Liver (tissue), 9 donors: Measurements from ENCODE around the gene GABBR2. TPM values are rescaled to one million over a fixed set of nuclear protein-coding genes. Genes with fewer than 3 reads are reported as not detected.

Experiments used
- DNase-seq: peaks from one replicate; pipeline ENCODE4 v3.0.0-alpha.2; 2017; ENCODE audit warnings: low spot score
- H3K27ac ChIP-seq, 2 donors: one replicate each; pipeline ENCODE4 v1.7.0; 2013; ENCODE audit warnings: inconsistent platforms in 2 of 2, low read length in 2 of 2, control low read depth in 1 of 2, low read depth in 1 of 2, mild to moderate bottlenecking in 1 of 2
- H3K27me3 ChIP-seq, 4 donors: one replicate each; pipeline versions ENCODE4 v1.6.1 to v1.7.0; 2013; ENCODE audit warnings: low read length in 3 of 4, inconsistent platforms in 1 of 4, mild to moderate bottlenecking in 1 of 4, moderate library complexity in 1 of 4; ENCODE audit not compliant: control insufficient read depth in 4 of 4, insufficient read depth in 4 of 4
- H3K36me3 ChIP-seq, 4 donors: one replicate each; pipeline versions ENCODE4 v1.6.1 to v1.7.0; 2013; ENCODE audit warnings: low read length in 3 of 4, mild to moderate bottlenecking in 3 of 4, low read depth in 1 of 4, moderate library complexity in 1 of 4; ENCODE audit not compliant: control insufficient read depth in 4 of 4, insufficient read depth in 3 of 4
- H3K4me1 ChIP-seq, 4 donors: one replicate each; pipeline versions ENCODE4 v1.6.1 to v1.7.0; 2013; ENCODE audit warnings: low read length in 3 of 4, mild to moderate bottlenecking in 3 of 4, moderate library complexity in 1 of 4; ENCODE audit not compliant: control insufficient read depth in 4 of 4, insufficient read depth in 4 of 4
- H3K4me3 ChIP-seq, 3 donors: one replicate each; pipeline versions ENCODE4 v1.6.1 to v1.7.0; 2013; ENCODE audit warnings: low read length in 3 of 3, control low read depth in 1 of 3, low read depth in 1 of 3, mild to moderate bottlenecking in 1 of 3
- H3K9ac ChIP-seq, 2 donors: one replicate each; pipeline ENCODE4 v1.7.0; 2013; ENCODE audit warnings: low read length in 2 of 2, mild to moderate bottlenecking in 2 of 2, moderate library complexity in 2 of 2, control low read depth in 1 of 2, low read depth in 1 of 2
- H3K9me3 ChIP-seq, 4 donors: one replicate each; pipeline versions ENCODE4 v1.6.1 to v1.7.0; 2013; ENCODE audit warnings: low read length in 3 of 4; ENCODE audit not compliant: control insufficient read depth in 4 of 4
- CTCF ChIP-seq: fragments of 150-350 bp; IDR thresholded peaks from 2 replicates; pipeline ENCODE4 v1.5.1; 2017; ENCODE audit warnings: improper control_type of control experiment, low read depth, low read length; ENCODE audit not compliant: missing input control
- EGR1 ChIP-seq, 2 donors: IDR thresholded peaks; 2 replicates each; pipeline ENCODE4 v1.6.1; 2016 to 2018; ENCODE audit warnings: antibody characterized with exemption in 2 of 2, low read depth in 2 of 2
- FOXA1 ChIP-seq: IDR thresholded peaks from 2 replicates; pipeline ENCODE4 v1.6.1; 2016; ENCODE audit warnings: antibody characterized with exemption
- FOXA2 ChIP-seq: IDR thresholded peaks from 2 replicates; pipeline ENCODE4 v1.6.1; 2016; ENCODE audit warnings: antibody characterized with exemption
- GABPA ChIP-seq, 2 donors: IDR thresholded peaks in 1 of 2; conservative IDR thresholded peaks in 1 of 2; 2 replicates each; pipeline ENCODE4 v1.6.1; 2016; ENCODE audit warnings: antibody characterized with exemption in 2 of 2, mild to moderate bottlenecking in 1 of 2, moderate library complexity in 1 of 2
- HNF4A ChIP-seq, 2 donors: conservative IDR thresholded peaks; 2 replicates each; pipeline ENCODE4 v1.6.1; 2016; ENCODE audit warnings: antibody characterized with exemption in 2 of 2, mild to moderate bottlenecking in 2 of 2
- HNF4G ChIP-seq: IDR thresholded peaks from 2 replicates; pipeline ENCODE4 v1.6.1; 2016; ENCODE audit warnings: antibody characterized with exemption
- JUND ChIP-seq, 2 donors: IDR thresholded peaks; 2 replicates each; pipeline ENCODE4 v1.6.1; 2016; ENCODE audit warnings: antibody characterized with exemption in 2 of 2
- NR2F2 ChIP-seq: IDR thresholded peaks from 2 replicates; pipeline ENCODE4 v1.6.1; 2016; ENCODE audit warnings: antibody characterized with exemption
- RAD21 ChIP-seq, 2 donors: IDR thresholded peaks; 2 replicates each; pipeline ENCODE4 v1.6.1; 2016; ENCODE audit warnings: antibody characterized with exemption in 2 of 2, mild to moderate bottlenecking in 2 of 2
- RXRA ChIP-seq, 2 donors: IDR thresholded peaks; 2 replicates each; pipeline ENCODE4 v1.6.1; 2017 to 2018; ENCODE audit warnings: antibody characterized with exemption in 2 of 2, mild to moderate bottlenecking in 1 of 2
- SP1 ChIP-seq: IDR thresholded peaks from 2 replicates; pipeline ENCODE4 v1.6.1; 2018; ENCODE audit warnings: antibody characterized with exemption, mild to moderate bottlenecking
- TAF1 ChIP-seq: conservative IDR thresholded peaks from 2 replicates; pipeline ENCODE4 v1.6.1; 2016; ENCODE audit warnings: antibody characterized with exemption, mild to moderate bottlenecking
- YY1 ChIP-seq: IDR thresholded peaks from 2 replicates; pipeline ENCODE4 v1.6.1; 2016; ENCODE audit warnings: antibody characterized with exemption, mild to moderate bottlenecking
- ZBTB33 ChIP-seq: IDR thresholded peaks from 2 replicates; pipeline ENCODE4 v1.6.1; 2016; ENCODE audit warnings: antibody characterized with exemption
- WGBS: extraction: QIAGEN DNeasy Blood & Tissue Kit; methylation state at CpG from one replicate; pipeline ENCODE4 v1.1.7; 2013; 5-methylcytosine and 5-hydroxymethylcytosine counted together
- polyA plus RNA-seq, 2 donors: library from polyadenylated mRNA; stranded (reverse) in 1 of 2; unstranded in 1 of 2; fragments of 200-250 nt in 1 of 2; fragments of >200 nt in 1 of 2; fragmentation: Nextera tagmentation in 1 of 2; extraction: Ambion mirVana in 1 of 2; gene quantifications; one replicate each; pipeline versions ENCODE4 v1.2.1 to v1.2.3, GENCODE V29; 2013 to 2015
- total RNA-seq, 2 donors: library from RNA; depleted of rRNA; stranded (reverse); fragments of >200 nt; gene quantifications; one replicate each; pipeline ENCODE4 v1.2.3, GENCODE V29; 2014
- TF ChIP-seq, protein P1 (sequence below): IDR thresholded peaks from 2 replicates; pipeline ENCODE4 v1.6.1; 2016; ENCODE audit warnings: antibody characterized with exemption
- TF ChIP-seq, protein P2 (sequence below): IDR thresholded peaks from 2 replicates; pipeline ENCODE4 v1.6.1; 2016; ENCODE audit warnings: antibody characterized with exemption, mild to moderate bottlenecking
- TF ChIP-seq, protein P3 (sequence below): IDR thresholded peaks from 2 replicates; pipeline ENCODE4 v1.6.1; 2016; ENCODE audit warnings: antibody characterized with exemption
- donor health status: healthy.
- donor health status: healthy.
- donor health status: healthy.
- donor health status: healthy.
- donor health status: healthy.

GABBR2 gene
- total and polyA plus RNA-seq, 4 donors: 0.03 to 0.23 (median 0.08) TPM; not detected in 1

DNA sequence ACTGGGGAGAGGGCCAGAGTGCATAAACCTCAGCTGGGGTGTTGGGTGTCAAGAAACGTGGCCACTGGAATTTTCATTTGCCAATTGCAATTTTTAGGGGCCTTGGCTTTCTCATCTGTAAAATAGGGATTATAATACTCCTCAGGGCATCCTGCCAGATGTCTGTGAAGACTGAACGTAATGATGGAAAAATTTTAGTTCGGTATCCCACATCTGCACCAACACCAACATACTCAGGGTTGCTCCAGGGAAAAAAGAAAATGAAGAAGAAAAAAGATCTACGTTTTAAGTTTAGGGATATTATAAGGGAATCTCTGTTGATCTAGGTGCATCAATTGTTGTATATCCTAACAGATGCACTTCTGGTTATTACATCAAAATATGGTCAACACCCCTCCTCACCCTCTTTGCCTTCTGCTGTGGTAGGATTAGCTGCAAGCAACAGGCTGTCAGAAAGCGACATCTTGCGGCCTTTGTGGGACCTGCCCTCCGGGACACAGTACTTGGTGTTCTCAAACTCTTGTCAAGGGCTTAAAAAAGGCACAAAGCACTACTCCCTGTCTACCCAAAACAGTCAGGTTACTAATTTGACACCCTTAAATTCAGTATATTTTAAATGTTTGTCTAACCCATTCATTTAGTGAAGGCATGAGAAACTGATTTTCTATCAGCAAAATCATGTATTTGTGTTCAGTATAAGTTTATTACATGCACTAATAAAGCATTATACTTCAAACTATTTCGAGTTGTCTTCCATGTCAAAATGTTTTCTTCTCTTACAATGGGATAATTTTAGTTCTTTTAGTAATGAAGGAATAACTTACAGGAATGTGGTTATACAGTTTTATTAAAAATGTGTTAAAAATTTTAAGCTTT is 445.0 kb downstream of the GABBR2 start:
- Histone ChIP-seq H3K9me3 (no peaks in the 10 kb centered on the region), H3K9ac (no peak overlapping the region), H3K36me3 (no peaks in the 10 kb centered on the region), H3K27me3 (no peaks in the 10 kb centered on the region), H3K4me1 (no peaks in the 10 kb centered on the region), H3K27ac (no peak overlapping the region), H3K4me3 (no peak overlapping the region)
- 34% methylated on average over 8 of the region's 8 CpGs for WGBS
- TF ChIP-seq, protein P1, sequence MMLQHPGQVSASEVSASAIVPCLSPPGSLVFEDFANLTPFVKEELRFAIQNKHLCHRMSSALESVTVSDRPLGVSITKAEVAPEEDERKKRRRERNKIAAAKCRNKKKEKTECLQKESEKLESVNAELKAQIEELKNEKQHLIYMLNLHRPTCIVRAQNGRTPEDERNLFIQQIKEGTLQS: no peak
- TF ChIP-seq, protein P2, sequence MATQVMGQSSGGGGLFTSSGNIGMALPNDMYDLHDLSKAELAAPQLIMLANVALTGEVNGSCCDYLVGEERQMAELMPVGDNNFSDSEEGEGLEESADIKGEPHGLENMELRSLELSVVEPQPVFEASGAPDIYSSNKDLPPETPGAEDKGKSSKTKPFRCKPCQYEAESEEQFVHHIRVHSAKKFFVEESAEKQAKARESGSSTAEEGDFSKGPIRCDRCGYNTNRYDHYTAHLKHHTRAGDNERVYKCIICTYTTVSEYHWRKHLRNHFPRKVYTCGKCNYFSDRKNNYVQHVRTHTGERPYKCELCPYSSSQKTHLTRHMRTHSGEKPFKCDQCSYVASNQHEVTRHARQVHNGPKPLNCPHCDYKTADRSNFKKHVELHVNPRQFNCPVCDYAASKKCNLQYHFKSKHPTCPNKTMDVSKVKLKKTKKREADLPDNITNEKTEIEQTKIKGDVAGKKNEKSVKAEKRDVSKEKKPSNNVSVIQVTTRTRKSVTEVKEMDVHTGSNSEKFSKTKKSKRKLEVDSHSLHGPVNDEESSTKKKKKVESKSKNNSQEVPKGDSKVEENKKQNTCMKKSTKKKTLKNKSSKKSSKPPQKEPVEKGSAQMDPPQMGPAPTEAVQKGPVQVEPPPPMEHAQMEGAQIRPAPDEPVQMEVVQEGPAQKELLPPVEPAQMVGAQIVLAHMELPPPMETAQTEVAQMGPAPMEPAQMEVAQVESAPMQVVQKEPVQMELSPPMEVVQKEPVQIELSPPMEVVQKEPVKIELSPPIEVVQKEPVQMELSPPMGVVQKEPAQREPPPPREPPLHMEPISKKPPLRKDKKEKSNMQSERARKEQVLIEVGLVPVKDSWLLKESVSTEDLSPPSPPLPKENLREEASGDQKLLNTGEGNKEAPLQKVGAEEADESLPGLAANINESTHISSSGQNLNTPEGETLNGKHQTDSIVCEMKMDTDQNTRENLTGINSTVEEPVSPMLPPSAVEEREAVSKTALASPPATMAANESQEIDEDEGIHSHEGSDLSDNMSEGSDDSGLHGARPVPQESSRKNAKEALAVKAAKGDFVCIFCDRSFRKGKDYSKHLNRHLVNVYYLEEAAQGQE: no peak
- no peak for TF ChIP-seq EGR1 (IDR thresholded peaks at IDR 0.05; ENCODE audit: low read depth in 2 of 2)
- TF ChIP-seq YY1: no peak
- TF ChIP-seq FOXA2: no peak
- TF ChIP-seq HNF4A (conservative IDR thresholded peaks at IDR 0.05): peak in 1 of 2 donors; percentile 12
- TF ChIP-seq HNF4G: no peak
- TF ChIP-seq TAF1: no peak
- no peak for TF ChIP-seq SP1
- TF ChIP-seq, protein P3, sequence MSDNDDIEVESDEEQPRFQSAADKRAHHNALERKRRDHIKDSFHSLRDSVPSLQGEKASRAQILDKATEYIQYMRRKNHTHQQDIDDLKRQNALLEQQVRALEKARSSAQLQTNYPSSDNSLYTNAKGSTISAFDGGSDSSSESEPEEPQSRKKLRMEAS: no peak
- TF ChIP-seq ZBTB33: no peak
- peak; percentile 93 for TF ChIP-seq CTCF
- no peak for TF ChIP-seq NR2F2
- no peak for TF ChIP-seq FOXA1
- no peak for TF ChIP-seq RXRA (IDR thresholded peaks at IDR 0.05)
- no peak for TF ChIP-seq JUND (IDR thresholded peaks at IDR 0.05)
- peak; percentile 99 to 100 for TF ChIP-seq RAD21 (IDR thresholded peaks at IDR 0.05)
- TF ChIP-seq GABPA (IDR thresholded peaks at IDR 0.05 in 1 of 2, conservative IDR thresholded peaks at IDR 0.05 in 1 of 2): no peak
- peak; percentile 77 for DNase-seq
